NCI-H2171 treated with DMSO at 0.1 percent for 48 hours (cell line): Measurements from ENCODE around the gene GRIN3B.
"Not testable (repeated sequence)": the region's sequence is repeated elsewhere in the genome, so short reads cannot be mapped to it uniquely, and the experiment has no call there.

Source experiments
- DNase-seq: peaks from one replicate; lab custom pipeline; 2025; lab: John Stamatoyannopoulos, UW

The GRIN3B gene

DNA sequence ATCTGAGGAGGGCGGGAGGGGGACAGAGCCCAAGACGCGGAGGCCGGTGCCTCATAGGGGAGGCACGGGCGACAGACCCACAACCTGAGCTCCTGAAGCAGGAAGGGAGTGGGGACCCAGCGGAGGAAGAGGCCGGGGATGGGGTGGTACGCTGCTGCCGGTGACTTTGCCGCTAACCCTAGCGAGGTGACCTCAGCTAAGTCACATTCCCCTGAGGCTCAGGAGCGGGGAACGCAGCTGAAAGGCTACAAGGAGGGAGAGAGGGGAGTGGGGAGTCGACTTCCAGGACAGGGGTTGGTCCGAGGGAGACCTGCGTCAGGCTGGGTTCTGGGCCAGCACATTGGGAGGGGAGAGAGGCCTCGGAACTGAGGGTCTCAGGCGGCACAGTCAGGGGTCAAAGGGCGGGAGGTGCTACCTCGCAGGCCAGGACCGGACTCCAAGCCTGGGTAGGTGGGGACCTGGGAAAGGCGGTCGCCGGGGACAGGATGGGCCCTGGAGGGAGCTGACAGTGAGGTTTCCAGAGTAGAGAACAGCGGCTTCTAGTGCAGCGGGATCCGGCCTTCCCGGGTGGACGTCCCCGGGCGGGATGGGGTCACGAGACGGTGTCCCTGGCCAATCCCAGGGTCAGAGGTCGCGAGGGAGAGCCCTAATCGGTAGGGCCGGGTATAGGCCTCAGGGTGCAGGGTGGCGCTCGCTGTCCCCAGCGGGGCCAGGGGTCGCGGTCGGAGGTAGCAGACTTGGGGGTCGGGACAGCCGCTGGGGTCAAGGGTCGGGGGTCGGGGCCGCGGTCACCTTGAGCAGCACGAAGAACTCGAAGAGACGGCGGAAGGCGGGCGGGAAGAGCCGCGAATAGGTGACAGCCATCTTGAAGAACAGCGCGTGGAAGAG lies 20.0 kb downstream of the GRIN3B start:
- no peak for DNase-seq

DNA sequence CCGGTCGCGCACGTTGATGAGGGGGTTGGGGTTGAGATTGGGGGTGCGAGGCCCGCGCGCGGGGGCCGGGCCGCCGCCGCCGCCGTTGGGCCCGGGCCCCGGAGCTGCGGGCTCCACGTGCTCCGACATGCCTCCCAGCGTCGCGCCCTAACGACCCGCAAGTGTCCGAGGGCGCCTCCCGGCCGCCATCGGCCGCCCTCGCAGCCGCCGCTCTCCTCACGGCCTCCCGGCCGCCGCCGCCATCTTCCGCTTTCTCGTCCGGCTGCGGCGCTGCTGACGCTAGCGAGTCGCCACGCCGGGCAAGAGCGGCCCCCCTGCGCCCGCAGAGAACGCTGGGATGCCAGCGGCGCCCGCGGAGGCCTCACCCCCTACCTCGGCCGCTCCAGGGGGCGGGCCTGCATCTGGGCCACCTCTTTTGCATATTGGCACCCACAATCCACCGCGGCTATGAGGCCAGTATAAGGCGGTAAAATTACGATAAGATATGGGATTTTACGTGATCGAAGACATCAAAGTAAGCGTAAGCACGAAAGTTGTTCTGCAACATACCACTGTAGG lies 20.7 kb downstream of the GRIN3B start, which contains the start of gene TMEM259:
TSS of gene TMEM259 (minus strand) at position 256 of the 558 bp plus-strand sequence. CDS start at position 129, 127 bp downstream.
- peak; percentile 97 for DNase-seq

DNA sequence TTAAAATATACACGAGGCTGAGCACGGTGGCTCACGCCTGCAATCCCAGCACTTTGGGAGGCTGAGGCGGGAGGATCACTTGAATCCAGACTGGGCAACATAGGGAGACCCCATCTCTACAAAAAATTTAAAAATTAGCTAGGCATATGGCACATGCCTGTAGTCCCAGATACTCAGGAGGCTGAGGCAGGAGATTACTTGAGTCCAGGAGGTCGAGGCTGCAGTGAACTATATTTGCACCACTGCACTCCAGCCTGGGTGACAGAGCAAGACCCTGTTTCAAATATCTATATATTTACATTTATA lies 23.6 kb downstream of the GRIN3B start:
- DNase-seq = not testable (repeated sequence)

DNA sequence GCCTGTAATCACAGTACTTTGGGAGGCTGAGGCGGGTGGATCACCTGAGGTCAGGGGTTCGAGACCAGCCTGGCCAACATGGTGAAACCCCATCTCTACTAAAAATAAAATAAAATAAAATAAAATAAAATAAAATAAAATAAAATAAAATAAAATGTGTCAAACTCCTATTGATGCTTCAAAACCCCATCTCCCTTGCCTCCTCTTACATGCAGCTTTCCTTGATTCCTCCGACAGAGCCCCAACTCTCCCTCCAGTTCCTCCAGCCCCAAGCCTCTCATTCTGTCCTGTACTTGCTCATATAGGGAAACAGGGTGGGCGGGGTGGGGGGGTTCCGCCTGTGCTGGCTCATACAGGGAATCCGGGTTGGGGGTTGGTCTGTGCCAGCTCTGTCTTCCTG lies 24.9 kb downstream of the GRIN3B start:
- DNase-seq = not testable (repeated sequence)

DNA sequence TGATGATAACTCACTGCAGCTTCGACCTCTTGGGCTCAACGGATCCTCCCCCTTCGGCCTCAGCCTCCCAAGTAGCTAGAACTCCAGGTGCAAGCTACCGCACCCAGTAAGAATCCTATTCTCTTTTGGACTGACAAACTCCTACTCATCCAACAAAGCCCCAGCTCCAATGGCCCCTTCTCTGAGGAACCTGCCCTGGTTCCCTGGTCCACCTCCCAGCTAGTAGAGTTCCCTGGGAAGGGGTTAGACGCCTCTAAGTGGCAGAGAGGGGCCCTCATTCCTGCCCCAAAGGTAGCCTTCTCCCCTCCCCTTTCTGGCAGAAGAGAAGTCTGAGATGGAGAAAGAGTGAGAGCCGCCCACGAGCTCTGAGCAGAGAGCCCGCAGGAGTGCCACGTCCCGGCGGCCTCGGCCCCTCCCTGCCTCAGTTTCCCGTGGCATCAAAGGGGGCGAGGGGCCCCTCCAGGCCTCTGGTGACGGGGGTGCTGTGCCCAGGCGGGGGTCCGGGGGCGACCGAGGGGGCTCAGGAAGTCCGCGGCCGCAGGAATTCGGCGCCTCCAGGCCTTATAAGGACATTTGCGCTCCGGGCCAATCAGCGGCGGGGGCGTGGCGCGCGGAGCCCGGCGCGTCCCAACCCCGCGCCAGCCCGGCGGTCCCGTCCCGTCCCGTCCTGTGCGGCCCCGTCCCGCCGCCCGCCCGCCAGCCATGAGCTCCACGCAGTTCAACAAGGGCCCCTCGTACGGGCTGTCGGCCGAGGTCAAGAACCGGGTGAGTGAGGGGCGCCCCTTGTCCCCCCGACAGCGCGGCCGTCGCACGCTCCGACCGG lies 26.0 kb downstream of the GRIN3B start, which contains the start of gene CNN2:
TSS of gene CNN2 (plus strand) at position 649 of the 823 bp plus-strand sequence. CDS start at position 703, 54 bp downstream.
- peak; percentile 33 for DNase-seq

DNA sequence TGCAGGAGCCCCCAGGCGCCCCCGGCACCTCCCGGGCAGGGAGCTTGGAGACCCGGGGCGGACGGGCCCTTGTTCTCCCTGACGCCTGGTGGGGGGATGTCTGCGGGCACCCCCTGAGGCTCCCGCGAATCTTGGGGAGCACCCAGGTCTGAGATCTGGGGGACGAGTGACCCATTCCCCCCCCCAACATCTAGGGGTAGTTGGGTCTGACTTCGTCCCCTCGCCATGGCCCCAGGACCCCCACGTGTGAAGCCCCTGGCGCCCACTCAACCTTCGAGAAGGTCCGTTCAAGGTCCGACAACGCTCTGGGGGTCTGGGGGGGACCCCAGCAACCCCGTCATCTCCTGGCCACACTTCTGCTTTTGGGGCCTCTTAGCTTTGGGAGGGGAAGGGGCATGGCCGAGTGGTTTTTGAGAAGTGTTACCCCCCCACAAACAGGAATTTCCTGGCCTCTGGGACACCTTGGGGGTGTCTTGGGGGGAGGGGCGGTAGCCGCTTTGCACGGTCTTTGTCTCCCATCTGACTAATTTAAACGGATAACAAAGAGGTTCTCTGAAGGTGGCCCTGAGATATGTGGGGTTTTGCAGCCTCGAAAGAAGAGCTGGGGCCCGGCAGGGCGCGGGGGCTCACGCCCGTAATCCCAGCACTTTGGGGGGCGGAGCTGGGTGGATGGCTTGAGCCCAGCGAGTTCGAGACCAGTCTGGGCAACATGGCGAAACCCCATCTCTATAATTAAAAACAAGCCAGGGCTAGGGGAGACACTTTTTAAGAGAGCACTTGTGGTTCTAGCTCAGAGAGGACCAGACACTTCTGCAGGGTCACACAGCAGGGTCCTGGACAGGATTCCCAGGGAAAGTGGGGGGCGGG lies 26.8 kb downstream of the GRIN3B start:
- DNase-seq = peak; percentile 13

DNA sequence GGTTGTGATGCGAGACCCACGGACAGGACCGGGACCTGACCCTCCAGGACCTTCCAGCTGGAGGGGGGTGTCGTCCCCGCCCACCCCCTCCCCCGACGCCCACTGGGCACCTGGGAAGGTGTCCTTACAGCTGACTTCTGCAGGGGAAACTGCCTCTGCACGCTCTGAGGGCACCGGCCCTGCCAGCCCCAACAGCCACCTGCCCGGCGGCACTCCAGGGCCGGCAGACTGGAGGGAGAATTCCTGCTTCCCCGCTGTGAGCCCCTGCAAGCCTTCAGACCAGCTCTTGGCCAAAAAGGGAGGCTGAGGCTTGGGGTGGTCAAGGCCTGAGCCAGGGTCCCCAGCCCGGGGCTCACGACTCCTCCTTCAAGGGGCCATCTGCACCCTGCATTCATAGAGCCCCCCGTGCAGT lies 27.4 kb downstream of the GRIN3B start:
- DNase-seq = no peak

DNA sequence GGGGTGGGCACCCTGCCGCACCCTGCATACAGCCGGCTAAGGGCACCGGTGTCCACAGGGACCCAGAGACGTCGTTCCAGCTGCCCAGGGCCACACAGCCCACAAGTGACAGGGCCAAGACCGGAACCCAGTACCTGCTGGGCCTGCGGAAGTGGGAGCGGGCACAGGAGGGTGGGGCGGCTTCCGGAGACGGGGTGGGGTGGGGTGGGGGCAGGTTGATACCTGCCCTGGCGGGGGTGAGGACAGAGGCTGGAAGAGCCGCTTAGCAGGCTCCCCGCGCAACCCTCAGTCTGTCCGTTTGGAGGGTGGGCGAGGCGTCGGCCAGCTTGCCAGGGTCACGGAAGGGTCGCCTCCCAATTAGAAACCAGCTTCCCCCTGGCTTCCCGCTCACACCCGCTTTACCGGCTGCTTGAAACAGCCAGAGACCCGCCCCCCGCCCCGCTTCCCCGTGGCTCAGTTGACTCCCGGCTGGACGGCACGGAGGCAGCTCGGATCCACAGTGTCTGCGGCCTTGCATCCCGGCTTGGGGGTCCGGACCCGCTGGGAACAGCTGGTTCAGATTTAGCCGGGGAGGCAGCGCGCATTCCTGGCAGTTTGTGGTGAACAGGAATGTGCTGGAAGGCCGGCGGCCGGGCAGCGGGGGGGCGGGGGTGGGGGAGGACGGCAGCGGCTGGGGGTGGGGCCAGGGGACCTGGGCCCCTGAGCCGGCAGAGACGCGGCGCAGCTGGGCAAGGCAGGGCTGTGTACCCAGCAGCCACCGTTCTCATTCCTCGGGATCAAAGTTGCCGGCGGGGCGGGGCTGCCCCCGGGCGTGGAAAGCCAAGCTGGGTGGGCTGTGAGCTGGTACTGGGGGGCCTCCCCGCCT lies 28.1 kb downstream of the GRIN3B start:
- DNase-seq = peak; percentile 25

DNA sequence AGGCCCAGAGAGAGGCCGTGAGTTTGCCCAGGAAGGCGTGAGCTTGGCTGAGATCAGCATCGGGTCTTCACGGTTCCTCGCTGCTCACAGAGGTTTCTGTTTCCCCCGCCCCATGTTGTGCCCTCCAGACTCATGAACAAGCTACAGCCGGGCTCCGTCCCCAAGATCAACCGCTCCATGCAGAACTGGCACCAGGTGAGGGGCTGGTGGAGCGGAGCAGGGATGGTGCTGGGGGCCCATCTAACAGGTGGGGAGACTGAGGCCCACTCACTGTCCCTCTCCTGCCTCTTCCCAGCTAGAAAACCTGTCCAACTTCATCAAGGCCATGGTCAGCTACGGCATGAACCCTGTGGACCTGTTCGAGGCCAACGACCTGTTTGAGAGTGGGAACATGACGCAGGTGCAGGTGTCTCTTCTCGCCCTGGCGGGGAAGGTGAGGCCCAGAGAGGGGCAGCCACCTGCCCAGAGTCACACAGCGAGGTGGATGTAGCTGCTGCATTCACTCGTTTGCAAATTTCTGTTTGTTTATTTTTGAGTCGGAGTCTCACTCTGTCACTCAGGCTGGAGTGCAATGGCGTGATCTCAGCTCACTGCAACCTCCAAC lies 32.1 kb downstream of the GRIN3B start:
- DNase-seq = no peak

DNA sequence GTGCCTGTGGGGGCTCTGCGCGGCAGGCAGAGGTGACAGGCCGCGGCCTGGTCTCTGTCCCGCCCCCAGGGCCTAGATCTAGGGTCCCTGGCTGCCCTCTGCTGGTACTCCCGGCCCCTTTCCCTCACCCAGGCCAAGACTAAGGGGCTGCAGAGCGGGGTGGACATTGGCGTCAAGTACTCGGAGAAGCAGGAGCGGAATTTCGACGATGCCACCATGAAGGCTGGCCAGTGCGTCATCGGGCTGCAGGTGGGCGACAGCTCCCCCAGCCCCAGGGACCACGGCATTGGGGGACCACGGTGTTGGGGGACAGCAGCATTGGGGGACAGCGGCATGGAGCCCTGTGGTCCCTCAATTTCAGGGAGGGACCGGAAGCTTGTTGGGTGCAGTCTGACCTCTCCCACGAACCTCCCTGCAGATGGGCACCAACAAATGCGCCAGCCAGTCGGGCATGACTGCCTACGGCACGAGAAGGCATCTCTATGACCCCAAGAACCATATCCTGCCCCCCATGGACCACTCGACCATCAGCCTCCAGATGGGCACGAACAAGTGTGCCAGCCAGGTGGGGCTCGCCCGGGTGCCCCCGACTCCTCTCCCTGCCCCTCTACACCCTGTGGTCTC lies 35.9 kb downstream of the GRIN3B start:
- DNase-seq = no peak

DNA sequence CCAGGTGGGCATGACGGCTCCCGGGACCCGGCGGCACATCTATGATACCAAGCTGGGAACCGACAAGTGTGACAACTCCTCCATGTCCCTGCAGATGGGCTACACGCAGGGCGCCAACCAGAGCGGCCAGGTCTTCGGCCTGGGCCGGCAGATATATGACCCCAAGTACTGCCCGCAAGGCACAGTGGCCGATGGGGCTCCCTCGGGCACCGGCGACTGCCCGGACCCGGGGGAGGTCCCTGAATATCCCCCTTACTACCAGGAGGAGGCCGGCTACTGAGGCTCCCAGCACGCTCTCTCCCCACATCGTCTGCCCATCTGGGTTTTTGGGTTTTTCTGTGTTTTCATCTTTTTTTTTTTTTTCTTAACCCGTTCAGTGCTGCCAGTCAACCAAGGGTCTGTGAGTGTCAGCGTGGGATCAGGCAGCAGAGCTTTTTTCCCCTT lies 37.4 kb downstream of the GRIN3B start:
- DNase-seq = no peak

DNA sequence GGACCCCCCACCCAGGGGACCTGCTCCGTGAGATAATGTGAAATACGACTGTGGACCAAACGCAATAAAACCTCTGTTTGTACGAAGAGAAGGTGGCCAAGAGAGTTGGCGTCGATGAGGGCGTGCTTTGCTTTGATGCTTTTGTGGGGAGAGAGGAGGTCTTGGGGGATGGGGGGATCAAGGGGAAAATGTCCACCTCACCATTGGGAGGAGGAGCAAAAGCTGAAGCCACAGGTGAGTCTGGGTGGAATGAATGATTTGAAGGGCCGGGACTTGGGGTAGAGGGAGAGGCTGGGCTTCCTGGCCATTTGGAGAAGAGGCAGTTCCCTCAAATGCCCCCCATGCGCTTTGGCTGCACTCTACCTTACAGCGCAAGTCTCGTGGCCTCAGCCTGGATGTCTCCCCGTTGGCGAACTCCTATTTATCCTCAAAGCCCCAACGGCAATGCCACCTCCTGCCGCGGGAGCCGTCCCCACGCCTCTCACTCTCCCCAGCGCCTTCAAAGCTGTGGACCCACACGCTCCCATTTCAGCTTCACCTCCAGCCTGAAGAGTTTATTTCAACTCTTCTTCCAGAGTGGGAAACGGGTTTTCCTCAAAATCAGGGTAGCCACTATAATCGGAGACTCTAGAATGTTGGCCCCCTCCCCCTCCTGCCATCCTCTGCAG lies 38.9 kb downstream of the GRIN3B start:
- no peak for DNase-seq

DNA sequence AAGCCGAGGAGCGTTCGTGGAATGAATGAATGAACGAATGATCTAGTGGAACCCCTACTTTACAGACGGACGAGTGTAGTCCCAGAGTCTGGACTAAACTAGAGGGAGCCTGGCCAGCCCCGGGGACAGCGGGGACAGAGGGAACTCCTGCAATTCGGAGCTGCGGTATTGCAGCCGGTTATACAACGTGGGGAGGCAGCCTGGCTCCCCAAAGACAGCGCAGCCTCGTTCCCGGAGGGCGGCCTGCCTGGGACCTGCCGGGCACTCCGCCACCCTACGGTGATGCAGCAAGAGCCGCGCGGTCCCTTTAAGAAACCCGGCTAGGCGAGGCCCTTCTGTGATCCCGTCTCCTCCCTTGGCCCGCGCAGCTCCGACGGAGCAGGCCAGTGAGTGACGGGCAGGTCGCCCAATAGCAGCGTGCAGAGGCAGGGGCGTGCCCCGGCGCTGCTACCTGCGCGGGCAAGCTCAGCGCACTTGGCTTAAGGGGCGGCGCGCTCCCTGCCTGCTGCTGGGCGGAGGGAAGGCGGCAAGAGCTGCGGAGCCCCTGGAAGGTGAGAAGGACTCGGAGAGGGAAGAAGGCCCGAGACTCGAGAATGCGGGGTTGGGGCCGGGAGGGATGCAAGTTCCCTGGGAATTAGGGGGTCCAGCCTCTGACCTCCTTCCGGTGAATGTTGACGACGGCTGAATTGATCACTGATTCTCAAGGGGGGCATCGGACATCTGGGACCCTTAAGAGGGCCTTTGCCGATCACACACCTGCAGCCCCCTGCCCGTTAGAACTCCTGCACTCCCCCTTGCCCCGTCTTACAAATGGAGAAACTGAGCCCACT lies 39.6 kb downstream of the GRIN3B start, which contains the start of gene ABCA7:
TSS of gene ABCA7 (plus strand) at position 462 of the 830 bp plus-strand sequence. CDS start 1,255 bp downstream, outside the sequence.
- peak; percentile 99 for DNase-seq

DNA sequence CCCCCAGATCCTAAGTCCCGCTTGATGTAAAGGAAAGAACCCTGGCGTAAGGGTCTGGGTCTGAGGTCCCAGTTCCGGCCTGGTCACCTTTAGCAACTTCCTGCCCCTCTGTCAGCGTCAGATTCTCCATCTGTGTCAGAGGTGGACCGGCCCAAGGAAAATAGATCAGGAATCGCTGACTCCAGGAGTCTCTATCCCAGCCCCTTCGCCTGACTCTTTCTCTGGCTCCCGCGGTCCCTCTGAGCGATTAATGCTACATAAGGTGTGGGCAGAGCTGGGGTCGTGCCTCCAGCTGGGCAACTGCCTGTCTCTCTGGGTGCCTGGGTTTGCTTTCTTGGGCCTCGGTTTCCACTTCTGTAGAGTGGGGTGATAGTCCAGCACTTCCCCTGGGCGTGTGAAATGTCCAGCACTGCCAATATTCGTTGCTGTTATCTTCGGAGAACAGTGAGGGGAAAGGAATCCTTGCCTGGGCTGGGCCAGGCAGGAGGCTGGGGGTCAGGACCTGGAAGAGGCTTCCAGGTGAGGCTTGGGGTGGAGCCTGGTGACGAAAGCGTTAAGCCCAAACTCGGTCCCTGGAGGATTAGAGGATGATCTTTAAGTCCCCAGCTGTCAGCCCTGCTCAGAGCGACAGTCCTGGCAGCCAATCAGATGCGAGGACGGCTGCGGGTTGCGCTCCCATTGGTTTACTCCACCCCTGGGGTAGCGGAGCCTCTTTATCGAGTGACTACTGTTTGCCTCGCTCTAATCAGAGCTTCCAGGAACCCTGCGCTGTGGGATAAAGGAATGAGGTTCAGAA lies 40.5 kb downstream of the GRIN3B start:
- DNase-seq = peak; percentile 97

DNA sequence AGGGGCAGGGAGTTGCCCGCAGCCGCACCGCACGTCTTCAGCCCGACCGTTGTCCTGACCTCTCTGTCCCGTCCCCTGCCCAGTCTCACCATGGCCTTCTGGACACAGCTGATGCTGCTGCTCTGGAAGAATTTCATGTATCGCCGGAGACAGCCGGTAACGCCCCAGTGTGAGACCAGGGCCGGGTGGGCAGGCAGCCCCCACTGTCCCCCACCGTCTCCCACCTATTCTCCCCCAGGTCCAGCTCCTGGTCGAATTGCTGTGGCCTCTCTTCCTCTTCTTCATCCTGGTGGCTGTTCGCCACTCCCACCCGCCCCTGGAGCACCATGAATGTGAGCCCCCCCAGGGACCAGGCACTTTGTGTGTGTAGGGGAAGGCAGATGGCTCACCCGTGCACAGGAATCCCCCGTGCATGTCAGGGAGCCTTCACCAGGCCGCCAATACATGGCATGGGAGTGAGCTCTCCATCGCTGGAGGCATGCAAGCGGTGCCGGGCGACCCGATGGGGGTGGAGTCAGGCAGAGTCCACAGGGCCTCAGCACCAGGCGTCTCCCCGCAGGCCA lies 41.1 kb downstream of the GRIN3B start:
- no peak for DNase-seq

DNA sequence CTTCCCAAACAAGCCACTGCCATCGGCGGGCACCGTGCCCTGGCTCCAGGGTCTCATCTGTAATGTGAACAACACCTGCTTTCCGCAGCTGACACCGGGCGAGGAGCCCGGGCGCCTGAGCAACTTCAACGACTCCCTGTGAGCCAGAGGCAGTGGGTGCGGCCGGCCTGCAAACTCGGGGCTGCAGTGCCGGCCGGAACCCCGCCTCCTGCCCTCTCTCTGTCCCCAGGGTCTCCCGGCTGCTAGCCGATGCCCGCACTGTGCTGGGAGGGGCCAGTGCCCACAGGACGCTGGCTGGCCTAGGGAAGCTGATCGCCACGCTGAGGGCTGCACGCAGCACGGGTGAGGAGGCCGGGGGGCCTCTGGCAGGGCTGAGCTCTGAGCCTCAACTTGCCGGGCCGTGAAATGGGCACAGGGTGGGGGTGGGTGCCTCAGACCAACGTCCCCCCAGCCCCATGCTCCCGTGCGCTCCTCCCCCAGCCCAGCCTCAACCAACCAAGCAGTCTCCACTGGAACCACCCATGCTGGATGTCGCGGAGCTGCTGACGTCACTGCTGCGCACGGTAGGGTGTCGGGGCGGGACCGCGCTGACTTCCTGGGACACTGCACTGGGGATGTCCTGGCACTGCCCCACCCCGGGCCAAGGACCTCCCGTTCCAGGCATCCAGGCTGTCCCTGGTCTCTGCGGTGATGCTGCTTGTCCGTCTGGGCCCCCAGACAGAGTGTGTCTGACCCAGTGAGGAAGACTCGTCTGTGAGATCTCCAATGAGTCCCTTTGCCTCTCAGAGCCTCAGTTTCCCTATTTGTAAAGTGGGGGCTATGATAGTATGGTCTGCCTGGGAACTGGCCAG lies 41.8 kb downstream of the GRIN3B start:
- peak; percentile 69 for DNase-seq
